ENCODE results near the gene GJB2. TPM values are rescaled to one million over a fixed set of nuclear protein-coding genes. Genes with fewer than 3 reads are reported as not detected.

Gene GJB2
- 10 to 100 TPM; 18.1 to 45.4 (median 42.9) TPM for total RNA-seq
- long read RNA-seq, donor 1, transcript GJB2-202 (2 exons, 2,290 nt) = major isoform, 34 of 36 reads
- long read RNA-seq, donor 1, partial matches to known transcripts = 0 of 36 reads
- long read RNA-seq, donor 1, other reads (novel, unspliced or antisense) = 0 of 36 reads
- long read RNA-seq, donor 2, transcript GJB2-202 (2 exons, 2,290 nt) = major isoform, 39 of 44 reads
- long read RNA-seq, donor 2, partial matches to known transcripts = 0 of 44 reads
- long read RNA-seq, donor 2, other reads (novel, unspliced or antisense) = 2 of 44 reads

- no peak for TF ChIP-seq CTCF (IDR thresholded peaks at IDR 0.05)
- Histone ChIP-seq H3K4me3 (peak within 1 kb of the TSS; percentile 50), H3K36me3 (ENCODE audit: low read depth) (no peaks in the 10 kb centered on the region), H3K9me3 (no peaks in the 10 kb centered on the region), H3K4me1 (ENCODE audit: low read depth) (peaks cover 24% of the 10 kb centered on the region)
- ATAC-seq = peak; percentile 75
- peak; percentile 73 to 81 (median 76) for DNase-seq
- intact Hi-C loops (cut with DNase I, micrococcal nuclease) = no loop called here
Observed at GRCh38 chr13:20192836-20193161, at the start of gene GJB2. Gene GJB2 (minus strand): TSS chr13:20192938. CDS start chr13:20189581, 3,357 bp downstream.

DNA sequence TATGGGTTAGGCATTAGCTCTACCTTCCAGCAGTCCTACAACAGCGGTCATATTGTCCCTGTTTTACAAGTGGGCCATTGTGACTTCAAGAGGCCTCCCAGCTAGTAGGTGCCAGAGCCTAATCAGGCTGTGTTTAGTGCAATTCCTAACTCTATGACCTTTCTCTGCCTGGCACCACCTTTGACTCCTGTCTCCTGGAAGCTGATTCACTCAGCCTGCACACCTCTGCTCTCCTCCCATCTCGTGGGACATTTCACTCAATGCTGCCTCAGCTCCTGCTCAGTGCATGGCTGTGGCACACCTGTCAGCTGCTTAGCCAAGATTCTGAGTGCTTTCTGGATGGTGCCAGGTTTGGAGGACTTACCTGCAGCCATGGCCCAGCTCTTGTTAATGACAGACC, 48.9 kb upstream of the GJB2 start:
- no peak for TF ChIP-seq CTCF (IDR thresholded peaks at IDR 0.05)
- ATAC-seq = peak; percentile 55
- no peak for DNase-seq
- intact Hi-C loops (cut with DNase I, micrococcal nuclease) = no loop called here
- Histone ChIP-seq H3K4me3 (no peak overlapping the region), H3K4me1 (ENCODE audit: low read depth) (no peaks in the 10 kb centered on the region), H3K36me3 (ENCODE audit: low read depth) (no peaks in the 10 kb centered on the region), H3K9me3 (no peaks in the 10 kb centered on the region)

GRCh38 chr13:20239748-20240147, 47.0 kb upstream of the GJB2 start:
- H3K9me3 ChIP-seq = no peaks in the 10 kb centered on the region
- ATAC-seq (no peak), DNase-seq (peak in 1 of 3 donors; percentile 13)

GRCh38 chr13:20232556-20233277, 40.0 kb upstream of the GJB2 start:
- intact Hi-C loops (cut with DNase I, micrococcal nuclease) = no loop called here
- TF ChIP-seq CTCF (IDR thresholded peaks at IDR 0.05) = no peak
- Histone ChIP-seq H3K9me3 (no peaks in the 10 kb centered on the region), H3K4me3 (no peak overlapping the region), H3K4me1 (ENCODE audit: low read depth) (peaks cover 10% of the 10 kb centered on the region), H3K36me3 (ENCODE audit: low read depth) (no peaks in the 10 kb centered on the region)
- ATAC-seq (no peak), DNase-seq (no peak)

More at GRCh38 chr13:20239748-20240147, 47.0 kb upstream of the GJB2 start:
- H3K4me1 ChIP-seq (ENCODE audit: low read depth) = no peaks in the 10 kb centered on the region
- no peaks in the 10 kb centered on the region for H3K36me3 ChIP-seq (ENCODE audit: low read depth)
- no peak for TF ChIP-seq CTCF (IDR thresholded peaks at IDR 0.05)
- no peak overlapping the region for H3K4me3 ChIP-seq
- intact Hi-C loops (cut with DNase I, micrococcal nuclease) = no loop called here

DNA sequence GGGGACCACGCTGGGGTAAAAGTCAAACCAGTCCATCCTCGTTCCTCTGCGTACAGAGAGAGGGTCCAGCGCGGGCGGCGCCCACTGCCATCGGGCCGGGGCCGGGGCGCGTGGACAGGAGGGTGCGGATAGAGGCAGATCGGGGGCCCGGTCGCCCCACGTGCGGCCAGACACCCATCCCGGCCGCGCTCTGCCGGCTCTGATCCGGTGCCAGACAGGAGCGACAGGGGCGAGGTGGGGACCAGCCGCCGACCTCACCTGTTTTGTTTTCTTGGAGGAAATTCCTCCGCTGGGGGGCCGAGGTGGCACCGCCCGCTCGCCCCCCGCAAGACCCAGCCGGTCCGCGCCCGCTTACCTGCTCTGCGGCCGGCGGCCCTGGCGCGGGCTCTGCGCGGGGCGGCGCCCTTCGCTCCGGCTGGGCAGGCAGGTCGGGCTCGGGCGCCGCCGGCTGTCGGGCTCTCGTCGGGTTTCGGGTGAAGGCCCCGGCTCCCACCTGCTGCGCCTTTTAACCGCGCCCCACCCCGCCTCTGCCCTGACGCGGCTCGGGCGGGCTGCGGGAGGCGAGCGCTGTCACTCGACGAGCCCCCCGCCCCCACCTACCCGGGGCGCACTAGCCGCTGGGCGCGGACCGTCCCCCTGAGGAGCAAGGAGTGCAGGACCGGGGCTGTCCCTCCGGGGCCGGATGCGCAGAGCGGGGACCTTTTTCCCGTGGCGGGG, 39.3 kb upstream of the GJB2 start, which contains the start of gene GJB6:
GJB6 (minus strand) TSS at position 481 of the 717 bp plus-strand sequence. CDS start 8,839 bp downstream, outside the sequence.
- H3K4me3 ChIP-seq = no peak within 1 kb of the TSS
- ATAC-seq (peak; percentile 82), DNase-seq (peak in 2 of 3 donors; percentile 18 to 54)
- intact Hi-C loops (cut with DNase I, micrococcal nuclease) = no loop called here
- no peaks in the 10 kb centered on the region for H3K36me3 ChIP-seq (ENCODE audit: low read depth)
- no peak for TF ChIP-seq CTCF (IDR thresholded peaks at IDR 0.05)
- H3K4me1 ChIP-seq (ENCODE audit: low read depth) = peaks cover 10% of the 10 kb centered on the region
- H3K9me3 ChIP-seq = no peaks in the 10 kb centered on the region

Data from mucosa of descending colon (tissue), 3 donors.